GM12872 (cell line): Measurements from ENCODE around the gene SH3RF2.

Experiments
- CTCF ChIP-seq: IDR thresholded peaks from 3 replicates; pipeline ENCODE4 v1.5.1; 2011; ENCODE audit warnings: low read depth, mild to moderate bottlenecking, low read length, moderate library complexity; ENCODE audit not compliant: insufficient read depth

SH3RF2 gene

DNA sequence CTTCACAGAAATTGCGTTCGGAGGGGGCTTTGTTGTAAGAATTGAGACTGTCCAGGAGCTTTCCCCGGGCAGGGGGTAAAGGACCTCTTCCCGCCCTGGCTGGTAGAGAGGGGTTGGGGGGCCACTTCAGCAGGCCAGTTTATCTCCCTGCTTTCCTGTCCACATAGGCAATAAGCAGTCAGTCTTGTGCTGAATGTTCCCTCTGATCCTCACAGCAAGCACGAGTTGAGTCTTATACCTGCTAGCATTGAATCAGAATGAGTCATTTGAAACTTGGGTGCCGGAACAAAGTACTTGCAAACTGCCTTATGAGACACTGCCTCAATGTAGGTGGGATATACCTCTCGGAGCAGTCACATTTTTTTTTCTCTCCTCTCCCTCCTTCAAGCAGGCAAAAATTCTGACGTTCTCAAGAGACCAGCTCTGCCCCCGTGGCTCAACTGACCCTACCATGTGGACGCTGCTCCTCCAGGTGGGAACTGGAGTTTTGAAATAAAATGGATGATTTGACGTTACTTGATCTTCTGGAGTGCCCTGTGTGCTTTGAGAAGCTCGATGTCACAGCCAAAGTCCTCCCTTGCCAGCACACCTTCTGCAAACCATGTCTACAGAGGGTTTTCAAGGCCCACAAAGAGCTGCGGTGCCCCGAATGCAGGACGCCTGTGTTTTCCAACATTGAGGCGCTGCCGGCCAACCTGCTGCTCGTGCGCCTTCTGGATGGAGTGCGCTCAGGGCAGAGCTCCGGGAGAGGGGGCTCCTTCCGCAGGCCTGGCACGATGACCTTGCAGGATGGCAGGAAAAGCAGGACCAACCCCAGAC is 1.3 kb downstream of the SH3RF2 start:
- no peak for TF ChIP-seq CTCF

- no peak for TF ChIP-seq CTCF
Observed at GRCh38 chr5:145938776-145939539, 2.6 kb downstream of the SH3RF2 start.

DNA sequence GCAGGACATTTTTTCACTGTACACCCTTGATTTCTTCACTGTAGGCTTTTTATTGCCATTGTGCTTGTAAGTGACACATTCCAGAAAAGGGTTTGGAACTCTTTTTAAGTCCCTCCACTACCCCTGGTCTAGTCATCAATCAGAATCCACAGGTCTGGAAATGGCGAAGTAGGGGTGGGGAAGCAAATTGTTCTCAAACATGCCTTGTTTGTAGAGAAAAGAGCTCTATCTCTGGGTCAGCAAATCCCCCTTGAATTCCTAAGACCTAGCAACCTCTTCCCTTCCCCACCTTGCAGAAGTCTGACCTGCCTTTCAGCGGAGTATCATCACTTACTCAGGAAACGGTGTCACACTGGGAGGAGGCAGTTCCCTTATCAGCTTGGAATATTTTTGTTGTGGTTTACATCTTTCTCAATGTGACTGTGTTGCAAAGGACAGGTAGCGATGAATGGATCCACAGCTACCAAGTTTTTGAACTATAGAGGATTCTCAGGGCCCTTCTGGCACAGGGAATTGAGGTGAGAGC is 3.2 kb downstream of the SH3RF2 start:
- TF ChIP-seq CTCF = no peak

DNA sequence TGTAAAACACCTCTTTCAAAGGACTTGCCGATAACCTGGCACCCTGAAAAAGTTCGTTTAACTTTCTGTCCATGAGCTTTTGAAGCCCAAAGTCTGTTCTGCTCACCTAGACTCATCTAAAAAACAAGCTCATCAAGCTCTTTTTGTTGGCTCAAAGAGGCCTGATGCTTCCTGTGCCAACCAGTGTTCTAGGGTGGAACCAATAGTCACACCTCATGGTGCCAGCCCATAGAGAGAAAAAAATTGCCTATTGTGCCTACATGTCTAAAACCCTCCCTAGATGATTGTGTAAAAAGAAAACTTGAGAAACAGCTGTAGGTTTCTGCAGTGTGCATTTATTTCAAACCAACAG is 4.7 kb downstream of the SH3RF2 start:
- no peak for TF ChIP-seq CTCF

DNA sequence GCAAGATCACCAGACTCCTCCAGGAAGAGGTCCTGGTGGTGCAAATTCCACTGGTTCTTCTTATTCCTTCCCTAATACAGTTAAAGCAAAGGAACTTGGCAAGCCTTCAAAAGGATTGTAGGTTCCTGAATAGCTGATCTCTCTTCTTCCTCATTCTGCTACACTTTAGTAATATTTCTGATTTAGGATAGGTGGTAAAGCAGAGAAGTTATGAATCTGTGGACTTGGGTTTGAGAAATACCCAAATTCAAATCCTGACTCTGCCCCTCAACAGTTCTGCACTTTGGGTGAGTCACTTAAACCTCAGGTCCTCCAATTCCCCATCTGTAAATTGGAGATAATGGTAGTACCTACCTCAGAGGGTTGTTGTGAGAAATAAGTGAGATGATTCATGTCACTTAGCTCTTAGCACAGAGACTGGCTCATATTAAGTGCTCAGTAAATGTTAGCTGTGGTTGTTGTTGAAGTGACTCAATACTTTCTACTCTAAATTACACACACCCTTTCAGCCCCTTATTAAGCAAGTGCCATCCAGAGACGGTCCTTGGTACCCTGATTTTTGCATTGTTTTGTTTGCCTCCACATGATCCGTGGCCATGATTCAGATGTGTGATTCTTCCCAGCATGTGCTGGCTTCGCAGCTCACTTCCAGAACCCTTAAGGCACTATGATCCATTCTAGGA is 5.2 kb downstream of the SH3RF2 start:
- no peak for TF ChIP-seq CTCF

DNA sequence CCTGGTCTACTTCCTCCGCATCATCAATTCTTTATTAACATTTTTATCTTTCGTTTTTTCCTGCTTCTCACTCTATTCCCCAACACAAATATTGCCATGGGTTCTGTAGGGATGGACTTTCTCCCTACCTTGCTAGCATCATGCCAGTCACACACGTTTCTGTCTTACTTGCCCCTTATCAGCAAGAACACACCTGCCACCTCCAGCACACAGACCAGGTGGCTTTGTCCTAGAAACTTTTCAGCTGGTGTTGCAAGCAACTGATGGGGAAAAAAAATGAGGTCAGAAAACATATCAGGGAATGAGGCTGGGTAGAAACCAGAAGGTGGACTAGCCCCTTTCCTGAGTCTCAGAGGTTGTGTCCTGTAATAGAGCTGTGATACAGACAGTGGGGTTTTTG is 5.8 kb downstream of the SH3RF2 start:
- TF ChIP-seq CTCF = no peak

DNA sequence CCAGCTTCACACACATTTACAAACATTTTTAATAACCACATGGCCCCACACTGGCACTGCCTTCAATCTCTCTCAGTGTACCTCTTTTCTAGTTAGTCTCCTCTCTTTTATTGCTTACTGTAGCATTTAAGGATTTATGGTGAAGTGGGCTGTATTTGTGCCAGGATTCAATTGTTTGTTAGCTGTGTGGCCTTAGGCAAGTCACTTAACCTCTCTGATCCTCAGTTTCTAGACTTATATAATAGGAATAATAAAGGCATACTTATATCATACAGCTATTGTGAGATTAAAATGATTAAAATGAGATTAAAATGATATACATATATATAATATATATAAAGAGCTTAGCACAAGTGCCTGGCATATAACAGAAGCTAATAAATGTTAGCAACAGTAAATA is 6.4 kb downstream of the SH3RF2 start:
- TF ChIP-seq CTCF = no peak
